Liver (tissue), 10 donors: ENCODE results near the gene PLXDC2. TPM values are rescaled to one million over a fixed set of nuclear protein-coding genes. Genes with fewer than 3 reads are reported as not detected.

ENCODE experiments used
- DNase-seq: peaks from one replicate; pipeline ENCODE4 v3.0.0-alpha.2; 2017; ENCODE audit warnings: low spot score
- H3K27ac ChIP-seq, 2 donors: one replicate each; pipeline ENCODE4 v1.7.0; 2013; ENCODE audit warnings: inconsistent platforms in 2 of 2, low read length in 2 of 2, control low read depth in 1 of 2, low read depth in 1 of 2, mild to moderate bottlenecking in 1 of 2
- H3K27me3 ChIP-seq, 4 donors: one replicate each; pipeline versions ENCODE4 v1.6.1 to v1.7.0; 2013; ENCODE audit warnings: low read length in 3 of 4, inconsistent platforms in 1 of 4, mild to moderate bottlenecking in 1 of 4, moderate library complexity in 1 of 4; ENCODE audit not compliant: control insufficient read depth in 4 of 4, insufficient read depth in 4 of 4
- H3K36me3 ChIP-seq, 4 donors: one replicate each; pipeline versions ENCODE4 v1.6.1 to v1.7.0; 2013; ENCODE audit warnings: low read length in 3 of 4, mild to moderate bottlenecking in 3 of 4, low read depth in 1 of 4, moderate library complexity in 1 of 4; ENCODE audit not compliant: control insufficient read depth in 4 of 4, insufficient read depth in 3 of 4
- H3K4me1 ChIP-seq, 4 donors: one replicate each; pipeline versions ENCODE4 v1.6.1 to v1.7.0; 2013; ENCODE audit warnings: low read length in 3 of 4, mild to moderate bottlenecking in 3 of 4, moderate library complexity in 1 of 4; ENCODE audit not compliant: control insufficient read depth in 4 of 4, insufficient read depth in 4 of 4
- H3K4me3 ChIP-seq, 3 donors: one replicate each; pipeline versions ENCODE4 v1.6.1 to v1.7.0; 2013; ENCODE audit warnings: low read length in 3 of 3, control low read depth in 1 of 3, low read depth in 1 of 3, mild to moderate bottlenecking in 1 of 3
- H3K9ac ChIP-seq, 2 donors: one replicate each; pipeline ENCODE4 v1.7.0; 2013; ENCODE audit warnings: low read length in 2 of 2, mild to moderate bottlenecking in 2 of 2, moderate library complexity in 2 of 2, control low read depth in 1 of 2, low read depth in 1 of 2
- H3K9me3 ChIP-seq, 4 donors: one replicate each; pipeline versions ENCODE4 v1.6.1 to v1.7.0; 2013; ENCODE audit warnings: low read length in 3 of 4; ENCODE audit not compliant: control insufficient read depth in 4 of 4
- ATF3 ChIP-seq: IDR thresholded peaks from 2 replicates; pipeline ENCODE4 v1.6.1; 2016; ENCODE audit warnings: antibody characterized with exemption
- CTCF ChIP-seq: fragments of 150-350 bp; IDR thresholded peaks from 2 replicates; pipeline ENCODE4 v1.5.1; 2017; ENCODE audit warnings: improper control_type of control experiment, low read depth, low read length; ENCODE audit not compliant: missing input control
- EGR1 ChIP-seq, 2 donors: IDR thresholded peaks; 2 replicates each; pipeline ENCODE4 v1.6.1; 2016 to 2018; ENCODE audit warnings: antibody characterized with exemption in 2 of 2, low read depth in 2 of 2
- FOXA1 ChIP-seq: IDR thresholded peaks from 2 replicates; pipeline ENCODE4 v1.6.1; 2016; ENCODE audit warnings: antibody characterized with exemption
- GABPA ChIP-seq, 2 donors: IDR thresholded peaks in 1 of 2; conservative IDR thresholded peaks in 1 of 2; 2 replicates each; pipeline ENCODE4 v1.6.1; 2016; ENCODE audit warnings: antibody characterized with exemption in 2 of 2, mild to moderate bottlenecking in 1 of 2, moderate library complexity in 1 of 2
- HNF4G ChIP-seq: IDR thresholded peaks from 2 replicates; pipeline ENCODE4 v1.6.1; 2016; ENCODE audit warnings: antibody characterized with exemption
- JUND ChIP-seq, 2 donors: IDR thresholded peaks; 2 replicates each; pipeline ENCODE4 v1.6.1; 2016; ENCODE audit warnings: antibody characterized with exemption in 2 of 2
- MAX ChIP-seq: IDR thresholded peaks from 2 replicates; pipeline ENCODE4 v1.6.1; 2016; ENCODE audit warnings: antibody characterized with exemption
- NR2F2 ChIP-seq: IDR thresholded peaks from 2 replicates; pipeline ENCODE4 v1.6.1; 2016; ENCODE audit warnings: antibody characterized with exemption
- RAD21 ChIP-seq, 2 donors: IDR thresholded peaks; 2 replicates each; pipeline ENCODE4 v1.6.1; 2016; ENCODE audit warnings: antibody characterized with exemption in 2 of 2, mild to moderate bottlenecking in 2 of 2
- RXRA ChIP-seq, 2 donors: IDR thresholded peaks; 2 replicates each; pipeline ENCODE4 v1.6.1; 2017 to 2018; ENCODE audit warnings: antibody characterized with exemption in 2 of 2, mild to moderate bottlenecking in 1 of 2
- SP1 ChIP-seq: IDR thresholded peaks from 2 replicates; pipeline ENCODE4 v1.6.1; 2018; ENCODE audit warnings: antibody characterized with exemption, mild to moderate bottlenecking
- TAF1 ChIP-seq: conservative IDR thresholded peaks from 2 replicates; pipeline ENCODE4 v1.6.1; 2016; ENCODE audit warnings: antibody characterized with exemption, mild to moderate bottlenecking
- YY1 ChIP-seq: IDR thresholded peaks from 2 replicates; pipeline ENCODE4 v1.6.1; 2016; ENCODE audit warnings: antibody characterized with exemption, mild to moderate bottlenecking
- ZBTB33 ChIP-seq: IDR thresholded peaks from 2 replicates; pipeline ENCODE4 v1.6.1; 2016; ENCODE audit warnings: antibody characterized with exemption
- WGBS: extraction: QIAGEN DNeasy Blood & Tissue Kit; methylation state at CpG from one replicate; pipeline ENCODE4 v1.1.7; 2013; 5-methylcytosine and 5-hydroxymethylcytosine counted together
- polyA plus RNA-seq, 2 donors: library from polyadenylated mRNA; stranded (reverse) in 1 of 2; unstranded in 1 of 2; fragments of 200-250 nt in 1 of 2; fragments of >200 nt in 1 of 2; fragmentation: Nextera tagmentation in 1 of 2; extraction: Ambion mirVana in 1 of 2; gene quantifications; one replicate each; pipeline versions ENCODE4 v1.2.1 to v1.2.3, GENCODE V29; 2013 to 2015
- small RNA-seq: library from RNA; depleted of rRNA; stranded (forward); fragments of <200 nt; gene quantifications from one replicate; pipeline ENCODE3, GENCODE V24; 2014
- total RNA-seq, 2 donors: library from RNA; depleted of rRNA; stranded (reverse); fragments of >200 nt; gene quantifications; one replicate each; pipeline ENCODE4 v1.2.3, GENCODE V29; 2014
- donor health status: healthy.
- donor health status: healthy.
- donor health status: healthy.
- donor health status: healthy.
- donor health status: healthy.

PLXDC2 gene
- total and polyA plus RNA-seq, 4 donors: 1.4 to 5.1 (median 2.4) TPM

- no peaks in the 10 kb centered on the region for H3K4me1 ChIP-seq
- DNase-seq: no peak
- 90% methylated on average over 1 of the region's 1 CpG for WGBS
These were observed 514.0 kb downstream of the PLXDC2 start for GRCh38 chr10:20330246-20330645.

GRCh38 chr10:20334559-20334958, 518.3 kb downstream of the PLXDC2 start:
- Histone ChIP-seq H3K9ac (no peak overlapping the region), H3K27ac (no peak overlapping the region), H3K27me3 (no peaks in the 10 kb centered on the region), H3K4me1 (no peaks in the 10 kb centered on the region), H3K36me3 (no peaks in the 10 kb centered on the region), H3K9me3 (no peaks in the 10 kb centered on the region), H3K4me3 (no peak overlapping the region)
- DNase-seq: no peak
- WGBS: 87% methylated on average over 3 of the region's 3 CpGs
- TF ChIP-seq NR2F2: no peak
- no peak for TF ChIP-seq TAF1
- no peak for TF ChIP-seq SP1
- TF ChIP-seq RAD21 (IDR thresholded peaks at IDR 0.05): no peak

More at GRCh38 chr10:20330246-20330645, 514.0 kb downstream of the PLXDC2 start:
- no peak overlapping the region for H3K4me3 ChIP-seq
- H3K36me3 ChIP-seq: no peaks in the 10 kb centered on the region
- H3K9ac ChIP-seq: no peak overlapping the region
- no peaks in the 10 kb centered on the region for H3K27me3 ChIP-seq
- no peak overlapping the region for H3K27ac ChIP-seq
- no peaks in the 10 kb centered on the region for H3K9me3 ChIP-seq
- no peak for TF ChIP-seq CTCF
- TF ChIP-seq EGR1 (IDR thresholded peaks at IDR 0.05; ENCODE audit: low read depth in 2 of 2): no peak
- no peak for TF ChIP-seq ATF3
- TF ChIP-seq MAX: no peak
- TF ChIP-seq RXRA (IDR thresholded peaks at IDR 0.05): no peak
- no peak for TF ChIP-seq TAF1
- TF ChIP-seq HNF4G: no peak
- TF ChIP-seq YY1: no peak
- no peak for TF ChIP-seq ZBTB33
- TF ChIP-seq GABPA (IDR thresholded peaks at IDR 0.05 in 1 of 2, conservative IDR thresholded peaks at IDR 0.05 in 1 of 2): no peak
- TF ChIP-seq FOXA1: no peak
- TF ChIP-seq JUND (IDR thresholded peaks at IDR 0.05): no peak

Small RNAs within 50 kb of the gene (small RNA-seq; reads per million reads assigned to genes)
- not detected for gene RNU6-1212P
